GM12875 (cell line): Measurements from ENCODE around the gene CLEC16A.
"Not testable (repeated sequence)": the region's sequence is repeated elsewhere in the genome, so short reads cannot be mapped to it uniquely, and the experiment has no call there.

ENCODE experiments used
- H3K4me3 ChIP-seq: one replicate; pipeline ENCODE4 v1.5.1; 2011; ENCODE audit warnings: low read depth, low read length, control low read depth
- CTCF ChIP-seq: IDR thresholded peaks from 2 replicates; pipeline ENCODE4 v1.5.1; 2011; ENCODE audit warnings: low read depth, mild to moderate bottlenecking, control low read depth, inconsistent platforms, low read length, moderate library complexity, borderline replicate concordance; ENCODE audit not compliant: insufficient read depth

Gene CLEC16A

GRCh38 chr16:10964891-10965326 is 20.5 kb downstream of the CLEC16A start:
- no peak overlapping the region for H3K4me3 ChIP-seq
- no peak for TF ChIP-seq CTCF

GRCh38 chr16:10965440-10966061 is 21.2 kb downstream of the CLEC16A start:
- no peak for TF ChIP-seq CTCF
- no peak overlapping the region for H3K4me3 ChIP-seq

GRCh38 chr16:10966129-10966528 is 21.8 kb downstream of the CLEC16A start:
- H3K4me3 ChIP-seq: no peak overlapping the region
- TF ChIP-seq CTCF: no peak

GRCh38 chr16:10966559-10966958 is 22.2 kb downstream of the CLEC16A start:
- not testable (repeated sequence) for H3K4me3 ChIP-seq

GRCh38 chr16:10967986-10968385 is 23.6 kb downstream of the CLEC16A start:
- no peak for TF ChIP-seq CTCF
- H3K4me3 ChIP-seq: no peak overlapping the region

GRCh38 chr16:10968498-10968897 is 24.1 kb downstream of the CLEC16A start:
- H3K4me3 ChIP-seq: no peak overlapping the region
- no peak for TF ChIP-seq CTCF

- TF ChIP-seq CTCF: no peak
- no peak overlapping the region for H3K4me3 ChIP-seq
Observed at GRCh38 chr16:10969615-10970014, 25.3 kb downstream of the CLEC16A start.

- no peak for TF ChIP-seq CTCF
- H3K4me3 ChIP-seq: no peak overlapping the region
Observed at GRCh38 chr16:10970065-10970464, 25.7 kb downstream of the CLEC16A start.
